MM.1S (cell line): Measurements from ENCODE around the gene ARPP21.

Experiments used
- CTCF ChIP-seq: fragments of 300-600 bp; sonication (generic); IDR thresholded peaks from 2 replicates; pipeline ENCODE4 v1.5.1; 2016; ENCODE audit warnings: antibody characterized with exemption, low read length, mixed read lengths
- EZH2phosphoT487 ChIP-seq: fragments of 300-600 bp; sonication (generic); IDR thresholded peaks from 2 replicates; pipeline ENCODE4 v1.6.1; 2018; ENCODE audit warnings: antibody characterized with exemption, low read length

- no peak for TF ChIP-seq CTCF
- TF ChIP-seq EZH2phosphoT487 = no peak
Measured at GRCh38 chr3:35645189-35645588, 5.9 kb downstream of the ARPP21 start.
